Choroid plexus epithelial cell (primary cell): ENCODE measurements around the gene EML6.
A peak's percentile ranks its signal among the peaks of the same experiment; 100 is the strongest.

ENCODE experiments used
- DNase-seq: peaks from one replicate; pipeline ENCODE4 v3.0.0-alpha.2; 2010; ENCODE audit warnings: low read depth
- H3K4me3 ChIP-seq: 2 replicates; pipeline ENCODE4 v1.5.1; 2011; ENCODE audit warnings: low read depth, mild to moderate bottlenecking, control low read depth, low read length, moderate library complexity
- TF ChIP-seq, protein P1 (sequence below): conservative IDR thresholded peaks from 2 replicates; pipeline ENCODE4 v1.5.1; 2011; ENCODE audit warnings: low read depth, mild to moderate bottlenecking, control low read depth, inconsistent platforms, low read length, moderate library complexity

EML6 gene

DNA sequence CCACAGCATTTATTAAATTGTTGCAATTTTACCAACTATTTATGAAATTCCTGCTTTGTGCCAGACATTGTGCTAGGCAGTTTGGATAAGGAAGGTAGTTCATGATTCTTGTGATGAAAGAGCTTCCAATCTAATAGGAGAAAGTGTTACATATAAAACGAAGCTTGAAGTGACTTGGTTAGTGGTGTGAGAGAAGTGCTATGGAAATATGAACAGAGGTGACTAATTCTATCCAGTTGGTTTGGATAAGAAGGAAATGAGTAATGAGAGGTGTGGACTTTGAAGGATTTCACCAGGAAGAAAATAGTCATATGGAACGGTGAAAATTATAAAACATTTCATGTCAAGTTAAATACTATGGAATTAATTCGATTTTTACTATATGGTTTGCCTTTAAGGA, 48.6 kb downstream of the EML6 start:
- H3K4me3 ChIP-seq: no peak overlapping the region
- DNase-seq: peak; percentile 63
- TF ChIP-seq, protein P1, sequence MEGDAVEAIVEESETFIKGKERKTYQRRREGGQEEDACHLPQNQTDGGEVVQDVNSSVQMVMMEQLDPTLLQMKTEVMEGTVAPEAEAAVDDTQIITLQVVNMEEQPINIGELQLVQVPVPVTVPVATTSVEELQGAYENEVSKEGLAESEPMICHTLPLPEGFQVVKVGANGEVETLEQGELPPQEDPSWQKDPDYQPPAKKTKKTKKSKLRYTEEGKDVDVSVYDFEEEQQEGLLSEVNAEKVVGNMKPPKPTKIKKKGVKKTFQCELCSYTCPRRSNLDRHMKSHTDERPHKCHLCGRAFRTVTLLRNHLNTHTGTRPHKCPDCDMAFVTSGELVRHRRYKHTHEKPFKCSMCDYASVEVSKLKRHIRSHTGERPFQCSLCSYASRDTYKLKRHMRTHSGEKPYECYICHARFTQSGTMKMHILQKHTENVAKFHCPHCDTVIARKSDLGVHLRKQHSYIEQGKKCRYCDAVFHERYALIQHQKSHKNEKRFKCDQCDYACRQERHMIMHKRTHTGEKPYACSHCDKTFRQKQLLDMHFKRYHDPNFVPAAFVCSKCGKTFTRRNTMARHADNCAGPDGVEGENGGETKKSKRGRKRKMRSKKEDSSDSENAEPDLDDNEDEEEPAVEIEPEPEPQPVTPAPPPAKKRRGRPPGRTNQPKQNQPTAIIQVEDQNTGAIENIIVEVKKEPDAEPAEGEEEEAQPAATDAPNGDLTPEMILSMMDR: no peak

DNA sequence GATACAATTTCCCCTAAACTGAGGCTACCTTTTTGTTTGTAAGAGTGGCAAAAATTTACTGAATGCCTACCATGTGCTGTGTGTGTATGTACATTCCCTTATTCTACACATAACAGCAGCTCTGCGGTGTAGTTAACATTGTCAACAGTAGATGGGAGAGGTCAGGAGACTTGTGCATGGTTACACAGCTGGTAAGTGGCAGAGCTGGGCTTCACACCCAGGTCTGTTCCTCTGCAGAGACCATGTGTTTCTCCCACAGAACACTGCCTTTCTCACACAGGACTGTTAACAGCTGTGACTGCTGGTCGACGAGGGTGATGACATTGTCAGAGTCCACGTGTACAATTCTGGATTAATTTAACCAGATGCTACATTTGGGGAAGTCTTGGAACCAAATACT, 49.1 kb downstream of the EML6 start:
- H3K4me3 ChIP-seq: no peak overlapping the region
- TF ChIP-seq, protein P1: no peak
- DNase-seq: peak; percentile 26

DNA sequence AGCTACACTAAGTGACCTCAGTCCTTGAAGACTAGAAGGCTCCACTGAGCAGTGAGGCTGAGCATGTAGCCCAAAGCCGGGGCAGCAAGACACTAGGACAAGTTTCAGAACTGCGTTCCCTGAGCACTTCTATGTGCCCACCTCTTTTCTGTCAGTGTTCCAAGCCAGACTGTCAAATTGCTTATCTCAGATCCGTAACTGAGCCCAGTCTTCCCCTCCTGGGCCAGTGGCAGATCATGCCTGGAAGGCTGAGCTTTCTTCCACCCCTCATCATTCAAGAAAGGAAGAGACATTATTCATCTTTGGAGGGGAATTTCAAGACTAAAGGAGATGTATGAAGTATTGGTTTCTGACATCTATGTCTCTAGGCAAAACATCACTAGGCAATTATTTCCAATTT, 49.8 kb downstream of the EML6 start:
- DNase-seq: no peak
- TF ChIP-seq, protein P1: no peak
- H3K4me3 ChIP-seq: no peak overlapping the region

DNA sequence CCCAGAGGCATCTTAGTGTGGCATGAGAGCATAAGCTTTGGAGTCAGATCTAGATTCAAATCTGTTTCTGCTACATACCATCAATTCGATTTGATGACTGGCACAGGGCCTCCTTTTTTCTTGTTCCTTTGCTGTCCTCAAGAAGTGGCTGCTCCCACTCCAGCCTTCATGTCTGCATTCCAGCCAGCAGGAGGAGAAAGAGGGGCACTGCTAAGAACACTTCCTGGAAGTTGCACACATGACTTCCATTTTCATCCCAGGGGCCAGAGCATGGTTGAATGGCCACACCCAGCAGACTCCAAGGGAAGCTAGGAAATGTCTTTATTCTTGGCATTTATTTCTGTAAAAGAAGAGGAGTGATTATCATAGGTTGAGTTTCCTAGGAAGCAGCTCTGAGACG, 50.4 kb downstream of the EML6 start:
- DNase-seq: peak; percentile 11
- no peak overlapping the region for H3K4me3 ChIP-seq
- TF ChIP-seq, protein P1: peak; percentile 44

DNA sequence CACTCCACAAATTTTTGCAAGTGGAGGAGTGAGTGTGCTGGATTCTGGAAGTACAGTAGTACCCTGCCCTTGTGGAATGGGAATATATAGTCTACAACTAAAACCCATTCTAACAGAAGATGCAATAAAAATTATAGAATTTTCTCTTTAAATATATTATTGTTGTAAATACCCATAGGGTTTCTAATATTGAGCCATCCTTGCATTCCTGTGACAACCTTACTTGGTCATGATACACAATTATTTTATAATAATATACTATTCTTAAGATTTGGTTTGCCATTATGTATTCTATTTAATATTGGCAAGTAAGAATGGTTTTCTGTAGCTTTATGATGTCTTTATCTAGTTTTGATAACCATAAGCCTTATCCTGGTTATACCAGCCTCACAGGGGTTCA, 52.2 kb downstream of the EML6 start:
- TF ChIP-seq, protein P1: no peak
- H3K4me3 ChIP-seq: no peak overlapping the region
- peak; percentile 15 for DNase-seq

DNA sequence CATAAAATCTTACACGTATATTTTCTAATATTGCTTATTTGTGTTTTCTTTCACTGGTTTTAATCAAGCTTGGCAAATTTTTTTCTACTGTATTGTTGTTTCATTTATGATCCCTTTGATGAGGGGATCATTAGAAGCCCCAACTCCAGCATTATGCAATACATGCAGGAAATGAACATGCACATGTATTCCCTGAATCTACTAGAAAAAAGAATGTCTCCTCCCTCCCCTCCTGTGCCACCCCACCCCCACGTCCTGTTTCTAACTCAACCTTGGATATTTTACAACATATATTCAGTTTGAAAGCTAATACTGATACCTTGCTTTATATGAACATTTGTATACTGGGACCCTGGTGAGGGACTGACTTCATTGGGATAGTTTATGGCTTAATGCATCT, 53.0 kb downstream of the EML6 start:
- no peak overlapping the region for H3K4me3 ChIP-seq
- TF ChIP-seq, protein P1: no peak
- DNase-seq: no peak

DNA sequence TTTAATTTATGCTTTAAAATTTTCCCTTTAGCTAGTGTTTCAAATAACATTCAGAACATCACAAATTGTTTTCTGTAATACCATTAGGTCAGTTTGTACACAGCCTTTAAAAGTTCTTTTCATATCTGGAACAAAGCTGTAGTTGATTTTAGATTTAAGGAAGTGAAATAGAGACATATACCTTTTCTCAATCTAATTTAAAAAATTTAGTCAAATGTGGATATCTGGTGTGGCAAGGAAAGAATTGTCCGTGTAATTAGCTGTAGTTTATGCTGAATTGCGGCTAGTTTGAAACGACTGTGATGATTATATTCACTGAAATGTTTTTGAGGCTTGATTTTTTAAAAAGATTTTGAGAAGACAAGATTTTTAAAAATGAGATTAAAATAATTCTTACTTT, 59.9 kb downstream of the EML6 start:
- TF ChIP-seq, protein P1: no peak
- H3K4me3 ChIP-seq: no peak overlapping the region

More for the DNA sequence above, 59.9 kb downstream of the EML6 start:
- no peak for DNase-seq
